Tibial artery (tissue), 4 donors: ENCODE data around the gene PCSK5.
"Not testable (repeated sequence)": the region's sequence is repeated elsewhere in the genome, so short reads cannot be mapped to it uniquely, and the experiment has no call there.

ENCODE experiments used
- DNase-seq, 2 donors: peaks; one replicate each; pipeline ENCODE4 v3.0.0-alpha.2; 2019
- H3K27ac ChIP-seq, 2 donors: fragments of 200-600 bp; sonication (generic) in 1 of 2; 1 replicate in 1 of 2; 2 replicates in 1 of 2; pipeline ENCODE4 v1.5.1; 2018 to 2019; ENCODE audit warnings: mild to moderate bottlenecking in 1 of 2
- H3K27me3 ChIP-seq, 2 donors: fragments of 200-600 bp; sonication (generic) in 1 of 2; one replicate each; pipeline versions ENCODE4 v1.5.1 to v1.6.0; 2016 to 2019
- H3K36me3 ChIP-seq, 3 donors: fragments of 200-600 bp; sonication (generic) in 2 of 3; one replicate each; pipeline ENCODE4 v1.5.1; 2016 to 2019; ENCODE audit warnings: mild to moderate bottlenecking in 2 of 3
- H3K4me1 ChIP-seq, 4 donors: fragments of 200-600 bp; sonication (generic) in 2 of 4; 1 replicate in 3 of 4; 2 replicates in 1 of 4; pipeline ENCODE4 v1.5.1; 2016 to 2019
- H3K4me3 ChIP-seq, 2 donors: fragments of 200-600 bp; sonication (generic) in 1 of 2; 1 replicate in 1 of 2; 2 replicates in 1 of 2; pipeline ENCODE4 v1.5.1; 2018 to 2019; ENCODE audit warnings: mild to moderate bottlenecking in 2 of 2
- H3K9me3 ChIP-seq, 3 donors: fragments of 200-600 bp; sonication (generic) in 1 of 3; one replicate each; pipeline ENCODE4 v1.5.1; 2016 to 2019
- intact Hi-C: fragments of 100-400 bp; cut with DNase I; formaldehyde crosslinking; loops from one replicate; pipeline ENCODE4 v1.15.0; 2023; ENCODE audit warnings: low total_unique reads
- TF ChIP-seq, protein P1 (sequence below), 2 experiments: fragments of 200-600 bp in 1 of 2; fragments of 450-650 bp in 1 of 2; IDR thresholded peaks; one replicate each; pipeline ENCODE4 v1.5.1; 2017 to 2019; ENCODE audit warnings: antibody characterized with exemption in 2 of 2, mild to moderate bottlenecking in 1 of 2, moderate library complexity in 1 of 2

PCSK5 gene

DNA sequence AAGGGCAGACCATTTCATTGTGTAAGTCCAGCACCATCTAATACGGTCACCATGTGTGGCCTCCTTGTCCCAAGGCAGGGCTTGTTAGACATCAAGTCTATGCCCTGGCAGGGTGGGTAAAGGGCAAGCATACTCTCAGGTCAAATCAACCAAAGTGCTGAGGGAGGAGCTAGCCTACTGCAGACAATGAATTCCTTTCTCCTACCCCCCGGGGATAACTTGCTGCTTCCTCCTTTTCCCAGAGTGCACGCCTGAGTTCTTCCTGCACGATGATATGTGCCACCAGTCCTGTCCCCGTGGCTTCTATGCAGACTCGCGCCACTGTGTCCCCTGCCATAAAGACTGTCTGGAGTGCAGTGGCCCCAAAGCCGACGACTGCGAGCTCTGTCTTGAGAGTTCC, 432.3 kb downstream of the PCSK5 start:
- no peak for DNase-seq
- intact Hi-C loops: no loop called here
- H3K27ac ChIP-seq: no peak overlapping the region

DNA sequence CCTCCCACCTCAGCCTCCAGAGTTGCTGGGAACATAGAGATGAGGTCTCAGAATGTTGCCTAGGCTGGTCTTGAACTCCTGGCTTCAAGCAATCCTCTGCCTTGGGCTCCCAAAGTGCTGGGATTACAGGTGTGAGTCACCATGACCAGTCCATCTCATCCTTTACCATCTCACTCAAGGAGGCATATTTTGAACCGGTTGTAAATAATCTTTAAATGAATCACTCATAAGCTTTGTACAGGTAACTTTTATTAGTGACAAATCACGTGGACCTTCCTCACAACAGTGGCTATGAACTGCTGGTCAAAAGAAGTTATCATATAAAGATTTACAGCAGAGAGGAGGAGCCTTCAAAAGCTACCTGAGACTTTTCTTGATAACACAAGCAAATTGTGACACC, 433.0 kb downstream of the PCSK5 start:
- TF ChIP-seq, protein P1, sequence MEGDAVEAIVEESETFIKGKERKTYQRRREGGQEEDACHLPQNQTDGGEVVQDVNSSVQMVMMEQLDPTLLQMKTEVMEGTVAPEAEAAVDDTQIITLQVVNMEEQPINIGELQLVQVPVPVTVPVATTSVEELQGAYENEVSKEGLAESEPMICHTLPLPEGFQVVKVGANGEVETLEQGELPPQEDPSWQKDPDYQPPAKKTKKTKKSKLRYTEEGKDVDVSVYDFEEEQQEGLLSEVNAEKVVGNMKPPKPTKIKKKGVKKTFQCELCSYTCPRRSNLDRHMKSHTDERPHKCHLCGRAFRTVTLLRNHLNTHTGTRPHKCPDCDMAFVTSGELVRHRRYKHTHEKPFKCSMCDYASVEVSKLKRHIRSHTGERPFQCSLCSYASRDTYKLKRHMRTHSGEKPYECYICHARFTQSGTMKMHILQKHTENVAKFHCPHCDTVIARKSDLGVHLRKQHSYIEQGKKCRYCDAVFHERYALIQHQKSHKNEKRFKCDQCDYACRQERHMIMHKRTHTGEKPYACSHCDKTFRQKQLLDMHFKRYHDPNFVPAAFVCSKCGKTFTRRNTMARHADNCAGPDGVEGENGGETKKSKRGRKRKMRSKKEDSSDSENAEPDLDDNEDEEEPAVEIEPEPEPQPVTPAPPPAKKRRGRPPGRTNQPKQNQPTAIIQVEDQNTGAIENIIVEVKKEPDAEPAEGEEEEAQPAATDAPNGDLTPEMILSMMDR (IDR thresholded peaks at IDR 0.05): no peak
- no peaks in the 10 kb centered on the region for H3K27me3 ChIP-seq
- H3K36me3 ChIP-seq: no peaks in the 10 kb centered on the region
- no peak for DNase-seq
- H3K4me3 ChIP-seq: no peak overlapping the region
- H3K27ac ChIP-seq: no peak overlapping the region
- no peaks in the 10 kb centered on the region for H3K4me1 ChIP-seq
- H3K9me3 ChIP-seq: no peaks in the 10 kb centered on the region
- intact Hi-C loops: no loop called here

More for the DNA sequence above, 432.3 kb downstream of the PCSK5 start:
- Histone ChIP-seq H3K36me3 (no peaks in the 10 kb centered on the region), H3K4me1 (no peaks in the 10 kb centered on the region), H3K9me3 (no peaks in the 10 kb centered on the region), H3K4me3 (no peak overlapping the region), H3K27me3 (no peaks in the 10 kb centered on the region)
- TF ChIP-seq, protein P1 (IDR thresholded peaks at IDR 0.05): no peak

DNA sequence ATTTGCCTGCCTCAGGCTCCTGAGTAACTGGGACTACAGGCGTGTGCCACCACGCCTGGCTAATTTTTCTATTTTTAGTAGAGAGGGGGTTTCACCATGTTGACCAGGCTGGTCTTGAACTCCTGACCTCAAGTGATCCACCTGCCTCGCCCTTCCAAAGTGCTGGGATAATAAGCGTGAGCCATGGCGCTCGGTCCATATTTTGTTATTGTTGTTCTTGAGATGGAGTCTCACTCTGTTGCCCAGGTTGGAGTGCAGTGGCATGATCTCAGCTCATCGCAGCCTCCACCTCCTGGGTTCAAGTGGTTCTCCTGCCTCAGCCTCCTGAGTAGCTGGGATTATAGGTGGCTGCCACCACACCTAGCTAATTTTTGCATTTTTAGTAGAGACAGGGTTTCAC, 433.6 kb downstream of the PCSK5 start:
- H3K27ac ChIP-seq, H3K36me3 ChIP-seq, DNase-seq, H3K4me3 ChIP-seq, H3K27me3 ChIP-seq, intact Hi-C loops, H3K9me3 ChIP-seq, H3K4me1 ChIP-seq: not testable (repeated sequence)

GRCh38 chr9:76330034-76330433, 439.6 kb downstream of the PCSK5 start:
- no peak for DNase-seq
- Histone ChIP-seq H3K4me1 (no peaks in the 10 kb centered on the region), H3K27ac (no peak overlapping the region), H3K9me3 (no peaks in the 10 kb centered on the region), H3K4me3 (no peak overlapping the region), H3K36me3 (no peaks in the 10 kb centered on the region), H3K27me3 (peaks cover 0 to 4% of the 10 kb centered on the region in 2 donors)
- intact Hi-C loops: no loop called here
- TF ChIP-seq, protein P1 (IDR thresholded peaks at IDR 0.05): no peak

GRCh38 chr9:76333388-76333787, 442.9 kb downstream of the PCSK5 start:
- H3K4me1 ChIP-seq: no peaks in the 10 kb centered on the region
- no peaks in the 10 kb centered on the region for H3K36me3 ChIP-seq
- DNase-seq: no peak

GRCh38 chr9:76333964-76334363, 443.5 kb downstream of the PCSK5 start:
- DNase-seq: no peak
- no peaks in the 10 kb centered on the region for H3K36me3 ChIP-seq
- no peak overlapping the region for H3K27ac ChIP-seq
- peaks cover 0 to 4% of the 10 kb centered on the region in 2 donors for H3K27me3 ChIP-seq
- no peaks in the 10 kb centered on the region for H3K4me1 ChIP-seq
- intact Hi-C loops: no loop called here
- H3K4me3 ChIP-seq: no peak overlapping the region
- TF ChIP-seq, protein P1 (IDR thresholded peaks at IDR 0.05): no peak
- H3K9me3 ChIP-seq: no peaks in the 10 kb centered on the region

More at GRCh38 chr9:76333388-76333787, 442.9 kb downstream of the PCSK5 start:
- peaks cover 0 to 4% of the 10 kb centered on the region in 2 donors for H3K27me3 ChIP-seq
- TF ChIP-seq, protein P1 (IDR thresholded peaks at IDR 0.05): no peak
- no peak overlapping the region for H3K27ac ChIP-seq
- H3K9me3 ChIP-seq: no peaks in the 10 kb centered on the region
- intact Hi-C loops: no loop called here
- no peak overlapping the region for H3K4me3 ChIP-seq
